Measurements from ENCODE around the gene NDUFAF2.

DNA sequence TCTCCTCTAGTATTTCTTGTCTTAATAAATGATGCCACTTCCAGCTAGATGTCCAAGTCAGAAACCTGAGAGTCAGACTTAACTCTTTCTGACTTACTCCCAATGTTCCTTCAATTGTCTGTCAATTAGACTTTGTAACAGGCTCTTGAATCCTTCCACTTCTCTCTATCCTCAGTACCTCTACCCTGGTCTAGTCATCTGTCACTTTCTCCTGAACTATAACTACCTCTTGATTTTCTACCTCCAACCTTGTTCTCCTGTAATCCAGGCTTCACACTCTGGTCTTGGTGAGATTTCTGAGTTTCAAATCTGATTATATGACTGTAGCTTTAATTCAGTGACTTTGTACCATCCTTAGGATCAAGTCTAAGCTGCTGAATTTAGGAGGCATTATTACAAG lies 64.9 kb downstream of the NDUFAF2 start:
- TF ChIP-seq CREB1 (CRISPR knock-in tag; IDR thresholded peaks at IDR 0.05; ENCODE audit: low read depth) (no peak), CTCF (conservative IDR thresholded peaks at IDR 0.05; ENCODE audit: low read depth in 2 of 2) (no peak), EZH2phosphoT487 (IDR thresholded peaks at IDR 0.05; ENCODE audit: unreplicated experiment) (no peak), EZH2 (IDR thresholded peaks at IDR 0.05; ENCODE audit: low read depth, unreplicated experiment) (no peak), ZNF114 (CRISPR knock-in tag; IDR thresholded peaks at IDR 0.05) (no peak)
- TF ChIP-seq, protein P1, sequence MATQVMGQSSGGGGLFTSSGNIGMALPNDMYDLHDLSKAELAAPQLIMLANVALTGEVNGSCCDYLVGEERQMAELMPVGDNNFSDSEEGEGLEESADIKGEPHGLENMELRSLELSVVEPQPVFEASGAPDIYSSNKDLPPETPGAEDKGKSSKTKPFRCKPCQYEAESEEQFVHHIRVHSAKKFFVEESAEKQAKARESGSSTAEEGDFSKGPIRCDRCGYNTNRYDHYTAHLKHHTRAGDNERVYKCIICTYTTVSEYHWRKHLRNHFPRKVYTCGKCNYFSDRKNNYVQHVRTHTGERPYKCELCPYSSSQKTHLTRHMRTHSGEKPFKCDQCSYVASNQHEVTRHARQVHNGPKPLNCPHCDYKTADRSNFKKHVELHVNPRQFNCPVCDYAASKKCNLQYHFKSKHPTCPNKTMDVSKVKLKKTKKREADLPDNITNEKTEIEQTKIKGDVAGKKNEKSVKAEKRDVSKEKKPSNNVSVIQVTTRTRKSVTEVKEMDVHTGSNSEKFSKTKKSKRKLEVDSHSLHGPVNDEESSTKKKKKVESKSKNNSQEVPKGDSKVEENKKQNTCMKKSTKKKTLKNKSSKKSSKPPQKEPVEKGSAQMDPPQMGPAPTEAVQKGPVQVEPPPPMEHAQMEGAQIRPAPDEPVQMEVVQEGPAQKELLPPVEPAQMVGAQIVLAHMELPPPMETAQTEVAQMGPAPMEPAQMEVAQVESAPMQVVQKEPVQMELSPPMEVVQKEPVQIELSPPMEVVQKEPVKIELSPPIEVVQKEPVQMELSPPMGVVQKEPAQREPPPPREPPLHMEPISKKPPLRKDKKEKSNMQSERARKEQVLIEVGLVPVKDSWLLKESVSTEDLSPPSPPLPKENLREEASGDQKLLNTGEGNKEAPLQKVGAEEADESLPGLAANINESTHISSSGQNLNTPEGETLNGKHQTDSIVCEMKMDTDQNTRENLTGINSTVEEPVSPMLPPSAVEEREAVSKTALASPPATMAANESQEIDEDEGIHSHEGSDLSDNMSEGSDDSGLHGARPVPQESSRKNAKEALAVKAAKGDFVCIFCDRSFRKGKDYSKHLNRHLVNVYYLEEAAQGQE (IDR thresholded peaks at IDR 0.05; ENCODE audit: unreplicated experiment), result no peak

Measured in GM23338 (cell line).